Kidney epithelial cell (primary cell): Measurements from ENCODE around the gene MAP3K9. TPM values are rescaled to one million over a fixed set of nuclear protein-coding genes. Genes with fewer than 3 reads are reported as not detected.

Experiments
- DNase-seq: peaks from one replicate; pipeline ENCODE4 v3.0.0-alpha.2; 2010; ENCODE audit warnings: low read depth
- H3K27me3 ChIP-seq: 2 replicates; pipeline ENCODE4 v1.6.0; 2011; ENCODE audit warnings: low read length; ENCODE audit not compliant: control insufficient read depth, insufficient read depth
- H3K36me3 ChIP-seq: 2 replicates; pipeline ENCODE4 v1.5.1; 2011; ENCODE audit warnings: low read length; ENCODE audit not compliant: control insufficient read depth, insufficient read depth
- H3K4me3 ChIP-seq: 2 replicates; pipeline ENCODE4 v1.5.1; 2011; ENCODE audit warnings: low read depth, mild to moderate bottlenecking, control low read depth, low read length
- CTCF ChIP-seq: IDR thresholded peaks from 2 replicates; pipeline ENCODE4 v1.5.1; 2011; ENCODE audit warnings: mild to moderate bottlenecking, moderate library complexity, low read length, control low read depth, inconsistent platforms; ENCODE audit not compliant: insufficient read depth, poor library complexity, severe bottlenecking
- total RNA-seq: library from RNA; depleted of rRNA; stranded (reverse); fragments of >200 nt; gene quantifications from 2 replicates; pipeline ENCODE4 v1.2.3, GENCODE V29; 2015

Gene MAP3K9
- total RNA-seq, 1 donor from 2014 or later = 10.4 TPM

- no peak overlapping the region for H3K4me3 ChIP-seq
- no peak for DNase-seq
- H3K36me3 ChIP-seq = peaks cover 4% of the 10 kb centered on the region
- no peaks in the 10 kb centered on the region for H3K27me3 ChIP-seq
- no peak for TF ChIP-seq CTCF
Observed at GRCh38 chr14:70796551-70796950, 12.8 kb downstream of the MAP3K9 start.

DNA sequence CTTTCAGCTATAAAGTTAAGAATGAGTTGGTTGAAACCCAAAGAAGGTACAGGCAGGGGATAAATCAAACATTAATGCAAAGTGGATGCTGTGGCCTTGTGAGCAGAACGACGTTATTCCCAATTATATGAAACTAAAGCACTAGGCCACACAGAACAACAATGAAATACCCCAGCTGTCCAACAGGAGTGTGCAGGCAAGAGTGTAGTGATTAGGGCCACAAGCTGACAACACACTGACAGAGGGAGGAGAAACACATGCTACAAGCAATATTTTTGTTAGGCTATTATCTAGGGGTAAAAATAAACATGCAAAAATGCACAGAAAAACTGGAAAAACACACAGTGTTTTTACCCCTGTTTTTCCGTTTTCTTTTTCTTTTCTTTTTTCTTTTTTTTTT lies 15.0 kb downstream of the MAP3K9 start:
- H3K4me3 ChIP-seq = no peak overlapping the region
- no peaks in the 10 kb centered on the region for H3K27me3 ChIP-seq
- DNase-seq = no peak
- TF ChIP-seq CTCF = no peak
- H3K36me3 ChIP-seq = peaks cover 3% of the 10 kb centered on the region

DNA sequence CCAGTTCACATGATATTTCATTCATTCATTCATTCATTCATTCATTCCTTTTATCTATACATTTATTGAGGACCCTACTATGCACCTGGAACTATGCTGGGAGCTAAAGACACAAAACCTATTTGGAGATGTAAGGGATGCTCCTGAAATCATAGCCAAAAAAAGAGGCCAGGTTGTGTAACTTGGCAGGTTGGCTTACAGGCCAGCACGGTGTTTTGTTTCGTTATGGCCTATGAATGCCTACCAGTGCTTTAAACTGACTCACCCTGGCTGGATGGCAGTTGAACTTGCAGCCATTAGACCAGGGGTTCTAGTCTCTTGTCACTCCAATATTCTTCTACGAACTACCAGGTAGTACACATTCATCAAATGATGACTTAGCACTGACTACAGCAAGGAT lies 15.7 kb downstream of the MAP3K9 start:
- Histone ChIP-seq H3K27me3 (no peaks in the 10 kb centered on the region), H3K4me3 (no peak overlapping the region), H3K36me3 (peaks cover 3% of the 10 kb centered on the region)
- TF ChIP-seq CTCF = no peak
- DNase-seq = no peak

DNA sequence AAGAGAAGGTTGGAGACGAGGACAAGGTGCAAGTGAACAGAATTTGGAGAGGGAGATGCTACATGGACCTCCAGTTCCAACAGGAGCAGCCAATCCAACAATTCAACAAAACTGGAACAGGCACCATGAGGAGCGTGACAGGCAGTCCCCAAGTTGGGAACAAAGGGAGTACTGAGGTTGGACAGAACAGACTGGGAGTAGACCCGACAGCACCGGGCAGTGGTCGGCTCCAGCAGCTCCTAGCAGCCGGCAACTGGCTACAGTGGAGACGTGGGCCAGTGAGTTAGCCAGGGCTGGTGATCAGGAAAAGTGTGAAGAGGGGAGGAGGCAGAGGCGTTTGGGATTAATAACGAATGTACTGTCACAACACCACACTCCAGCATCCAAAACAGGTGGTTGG lies 16.4 kb downstream of the MAP3K9 start:
- no peak overlapping the region for H3K4me3 ChIP-seq
- no peak for DNase-seq
- TF ChIP-seq CTCF = no peak
- H3K36me3 ChIP-seq = peaks cover 3% of the 10 kb centered on the region
- no peaks in the 10 kb centered on the region for H3K27me3 ChIP-seq

DNA sequence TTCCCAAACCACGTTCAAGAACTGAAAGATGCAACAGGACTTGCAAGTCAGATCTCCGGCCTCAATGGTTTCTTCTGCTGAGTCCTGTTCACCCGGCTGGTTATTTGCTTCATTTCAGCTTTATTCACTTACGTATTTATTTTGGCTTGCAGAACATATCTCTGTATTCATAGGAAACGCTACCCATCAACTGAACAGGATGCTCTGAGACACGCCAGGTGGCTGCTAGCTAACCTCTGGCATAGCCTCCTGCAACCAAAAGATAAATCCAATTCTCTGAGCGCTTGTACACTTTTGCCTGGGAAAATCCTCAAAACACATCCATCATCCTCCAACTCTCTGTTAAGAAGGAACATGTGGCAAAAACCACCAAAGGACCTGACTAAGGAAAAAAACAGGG lies 17.3 kb downstream of the MAP3K9 start:
- Histone ChIP-seq H3K4me3 (no peak overlapping the region), H3K36me3 (peaks cover 3% of the 10 kb centered on the region), H3K27me3 (no peaks in the 10 kb centered on the region)
- no peak for DNase-seq
- TF ChIP-seq CTCF = no peak

GRCh38 chr14:70789961-70790360 lies 19.4 kb downstream of the MAP3K9 start:
- H3K36me3 ChIP-seq = peaks cover 3% of the 10 kb centered on the region
- H3K4me3 ChIP-seq = no peak overlapping the region
- TF ChIP-seq CTCF = no peak
- DNase-seq = no peak
- H3K27me3 ChIP-seq = no peaks in the 10 kb centered on the region
